GM19324 (cell line): ENCODE measurements around the gene CCDC33.

Source experiments
- ATAC-seq: cut with Tn5 transposase; IDR thresholded peaks from one replicate; pipeline ENCODE4 v1.9.1; 2021; ENCODE audit warnings: mild to moderate bottlenecking, moderate library complexity; ENCODE audit not compliant: unreplicated experiment, low FRiP score

CCDC33 gene

GRCh38 chr15:74253211-74253921 is 17.2 kb downstream of the CCDC33 start:
- no peak for ATAC-seq

- no peak for ATAC-seq
Measured at GRCh38 chr15:74257105-74257504, 21.0 kb downstream of the CCDC33 start.

GRCh38 chr15:74257623-74258022 is 21.5 kb downstream of the CCDC33 start:
- no peak for ATAC-seq

GRCh38 chr15:74258456-74259291 is 22.5 kb downstream of the CCDC33 start:
- no peak for ATAC-seq

- no peak for ATAC-seq
Measured at GRCh38 chr15:74259292-74259648, 23.1 kb downstream of the CCDC33 start.

- ATAC-seq = no peak
Measured at GRCh38 chr15:74259821-74260607, 23.9 kb downstream of the CCDC33 start.

GRCh38 chr15:74261041-74261440 is 24.9 kb downstream of the CCDC33 start:
- ATAC-seq = no peak

- ATAC-seq = no peak
Measured at GRCh38 chr15:74261685-74262084, 25.6 kb downstream of the CCDC33 start.

GRCh38 chr15:74262151-74262550 is 26.0 kb downstream of the CCDC33 start:
- no peak for ATAC-seq

GRCh38 chr15:74262625-74263024 is 26.5 kb downstream of the CCDC33 start:
- no peak for ATAC-seq

GRCh38 chr15:74263466-74263865 is 27.3 kb downstream of the CCDC33 start:
- no peak for ATAC-seq

GRCh38 chr15:74264081-74264501 is 28.0 kb downstream of the CCDC33 start:
- no peak for ATAC-seq

- no peak for ATAC-seq
Measured at GRCh38 chr15:74265046-74265639, 29.0 kb downstream of the CCDC33 start.

- ATAC-seq = no peak
Measured at GRCh38 chr15:74268020-74268419, 31.9 kb downstream of the CCDC33 start.

GRCh38 chr15:74269362-74270035 is 33.4 kb downstream of the CCDC33 start:
- ATAC-seq = no peak

- no peak for ATAC-seq
Measured at GRCh38 chr15:74270155-74270554, 34.0 kb downstream of the CCDC33 start.

- ATAC-seq = no peak
Measured at GRCh38 chr15:74270854-74271520, 34.9 kb downstream of the CCDC33 start.

- no peak for ATAC-seq
Measured at GRCh38 chr15:74272812-74273211, 36.7 kb downstream of the CCDC33 start.

GRCh38 chr15:74274470-74275038 is 38.4 kb downstream of the CCDC33 start:
- no peak for ATAC-seq
